ENCODE data around the gene ERCC4.
"Not testable (repeated sequence)": the region's sequence is repeated elsewhere in the genome, so short reads cannot be mapped to it uniquely, and the experiment has no call there.

The ERCC4 gene

DNA sequence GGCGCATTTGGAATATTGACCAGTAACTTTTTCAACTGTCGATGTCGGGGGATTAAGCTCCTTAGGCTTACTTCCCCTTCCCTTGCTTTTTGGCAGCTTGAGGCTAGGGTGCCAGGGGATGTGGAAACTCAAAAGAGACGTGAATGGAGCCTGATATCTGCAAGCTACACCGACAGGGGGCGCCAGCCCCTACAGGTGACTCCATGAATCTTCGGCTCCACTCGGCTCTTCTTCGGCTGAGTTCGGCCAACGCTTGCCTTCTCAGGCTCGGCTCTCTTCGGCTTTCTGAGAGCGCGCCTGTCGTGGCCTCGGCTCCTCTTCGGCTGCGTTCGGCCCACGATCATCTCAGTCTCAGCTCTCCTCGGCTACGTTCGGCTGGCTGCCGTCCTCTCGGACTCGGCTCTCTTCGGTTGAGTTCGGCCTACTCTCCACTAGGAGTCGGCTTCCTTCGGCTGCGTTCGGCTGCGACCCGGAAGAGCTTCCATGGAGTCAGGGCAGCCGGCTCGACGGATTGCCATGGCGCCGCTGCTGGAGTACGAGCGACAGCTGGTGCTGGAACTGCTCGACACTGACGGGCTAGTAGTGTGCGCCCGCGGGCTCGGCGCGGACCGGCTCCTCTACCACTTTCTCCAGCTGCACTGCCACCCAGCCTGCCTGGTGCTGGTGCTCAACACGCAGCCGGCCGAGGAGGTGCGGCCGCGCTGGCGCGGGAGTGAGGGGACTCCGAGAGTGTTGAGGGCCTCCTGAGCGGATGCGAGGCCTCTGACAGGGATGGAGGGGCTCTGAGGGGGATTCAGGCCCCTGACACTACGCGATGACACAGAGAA, at the start of gene ERCC4:
Gene ERCC4, plus strand, starts transcription at position 472 of the 827 bp plus-strand sequence. Its CDS starts 12 bp downstream, at position 484.
- peak; percentile 99 for DNase-seq

DNA sequence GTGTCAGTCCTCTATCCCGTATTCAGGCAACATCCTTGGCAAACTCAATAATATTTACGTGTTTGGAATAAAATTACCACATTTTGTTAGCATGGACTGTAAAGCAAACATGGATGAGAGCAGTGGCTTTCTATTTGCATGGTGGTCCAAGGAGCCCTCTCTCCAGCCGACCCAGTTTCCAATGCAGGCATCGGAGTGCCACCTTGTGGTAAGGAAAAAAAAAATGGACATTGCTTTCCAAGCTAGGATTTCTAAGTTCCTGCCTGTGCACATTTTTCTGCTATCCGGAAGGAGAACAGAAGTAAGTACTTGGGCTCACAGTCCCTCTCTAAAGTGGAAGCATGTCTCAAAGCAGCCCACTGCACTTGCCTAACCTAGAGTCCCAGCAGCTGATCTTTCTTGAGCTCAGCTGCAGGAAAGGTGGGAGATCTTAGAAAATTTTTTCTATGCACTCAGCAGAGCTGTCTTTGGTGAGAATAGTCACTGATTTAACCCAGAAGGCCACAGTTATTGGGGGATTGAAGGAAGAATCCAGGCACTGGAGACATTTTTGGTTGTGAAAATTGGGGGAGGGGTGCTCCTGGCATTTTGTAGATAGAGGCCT, 46.0 kb upstream of the ERCC4 start:
- DNase-seq: peak; percentile 37

DNA sequence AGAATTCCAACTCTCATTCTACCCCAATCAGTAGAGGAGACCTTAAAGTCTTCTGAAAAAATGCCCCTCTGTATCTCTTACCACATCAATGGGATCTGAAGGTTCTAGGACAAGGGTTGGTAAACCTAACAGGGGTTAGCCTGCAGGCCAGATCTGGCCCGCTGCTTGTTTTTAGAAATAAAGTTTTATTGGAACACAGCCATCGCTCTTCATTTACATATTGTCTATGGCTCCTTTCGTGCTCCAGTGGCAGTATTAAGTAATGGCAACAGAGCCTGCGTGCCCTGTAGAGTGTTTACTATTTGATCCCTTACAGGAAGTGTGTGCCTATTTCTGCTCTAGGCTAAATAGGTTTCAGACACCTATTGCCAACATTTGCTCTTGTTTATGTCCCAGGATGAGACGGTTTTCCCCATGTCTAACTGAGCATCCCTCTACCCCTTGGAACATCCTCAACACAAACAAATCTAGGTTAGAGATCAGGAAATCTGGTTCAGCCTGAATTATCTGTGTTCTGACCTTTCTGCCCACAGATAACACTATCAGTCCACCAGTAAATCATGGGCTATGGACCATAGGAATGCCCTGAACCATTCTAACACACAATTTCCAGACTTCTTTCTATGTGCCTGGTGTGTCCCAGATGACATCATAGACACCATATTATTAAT, 44.2 kb upstream of the ERCC4 start:
- no peak for DNase-seq

DNA sequence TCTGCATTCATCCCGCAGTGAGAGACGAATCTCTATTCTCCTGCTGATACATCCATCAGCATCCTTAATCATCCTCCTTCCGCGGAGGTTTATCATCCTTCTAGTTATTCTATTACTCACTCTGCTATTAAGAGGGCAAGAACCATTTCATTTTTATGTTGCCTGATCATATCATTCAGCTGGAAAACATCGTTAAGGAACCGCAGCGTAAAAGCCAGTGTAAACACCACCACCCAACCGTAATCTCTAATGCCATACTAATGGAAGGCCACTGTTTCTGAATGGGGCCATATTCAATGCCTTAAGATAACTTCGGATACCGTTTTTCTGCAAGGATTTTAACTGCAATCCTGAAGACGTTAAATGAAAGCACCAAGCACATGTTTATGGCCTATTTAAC, 36.7 kb upstream of the ERCC4 start:
- no peak for DNase-seq

DNA sequence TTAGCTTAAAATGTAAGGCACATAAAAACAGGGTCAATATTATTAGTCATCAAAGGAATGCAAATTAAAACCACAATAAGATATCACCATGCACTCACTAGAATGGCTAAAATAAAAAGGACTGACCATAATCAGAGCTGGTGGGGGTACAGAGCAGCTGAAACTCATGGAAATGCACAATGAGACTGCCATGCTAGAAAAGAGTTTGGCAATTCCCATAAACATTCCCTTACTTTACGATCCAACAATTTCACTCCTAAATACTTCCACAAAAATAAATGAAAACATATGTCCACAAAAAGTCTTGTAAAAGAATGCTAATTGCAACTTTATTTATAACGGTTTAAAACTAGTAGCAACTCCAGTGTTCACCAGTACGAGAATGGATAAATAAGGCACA, 36.1 kb upstream of the ERCC4 start:
- DNase-seq: no peak

DNA sequence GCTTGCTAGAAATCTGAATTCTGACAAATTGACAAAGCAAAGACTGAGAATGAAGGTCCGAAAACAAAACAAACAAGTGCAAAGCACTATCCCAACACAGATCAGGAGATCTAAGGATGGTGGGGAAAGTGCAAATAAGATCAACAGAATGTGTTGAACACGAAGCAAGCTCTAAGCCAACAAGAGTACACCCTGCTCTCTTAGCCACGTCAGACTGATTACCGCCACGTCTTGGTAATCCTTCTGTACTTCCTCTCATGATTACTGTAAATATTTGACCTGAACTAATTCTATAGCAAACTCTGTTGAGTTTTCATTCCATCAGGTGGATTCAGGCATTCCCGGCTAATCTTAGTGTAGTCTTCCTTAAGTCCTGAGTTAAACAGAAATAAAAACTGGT, 34.3 kb upstream of the ERCC4 start:
- DNase-seq: no peak

DNA sequence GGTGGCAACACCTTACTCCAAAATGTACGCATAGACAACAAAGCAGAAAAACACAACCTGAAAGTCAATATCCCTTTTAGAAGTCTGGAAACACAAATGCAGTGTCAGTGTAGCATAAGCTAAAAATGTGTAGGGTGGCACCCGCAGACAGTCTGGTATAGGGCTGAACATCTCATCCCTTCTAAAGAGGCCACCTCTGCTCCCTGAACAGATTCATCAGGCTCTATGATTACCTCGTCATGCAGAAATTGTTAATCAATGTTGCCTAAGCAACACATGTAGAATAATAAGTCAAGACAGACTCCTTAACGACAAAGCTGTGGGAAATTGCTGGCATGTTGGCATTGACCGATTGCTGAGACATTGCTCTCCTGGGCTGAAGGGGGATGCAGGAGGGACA, 33.3 kb upstream of the ERCC4 start:
- no peak for DNase-seq

DNA sequence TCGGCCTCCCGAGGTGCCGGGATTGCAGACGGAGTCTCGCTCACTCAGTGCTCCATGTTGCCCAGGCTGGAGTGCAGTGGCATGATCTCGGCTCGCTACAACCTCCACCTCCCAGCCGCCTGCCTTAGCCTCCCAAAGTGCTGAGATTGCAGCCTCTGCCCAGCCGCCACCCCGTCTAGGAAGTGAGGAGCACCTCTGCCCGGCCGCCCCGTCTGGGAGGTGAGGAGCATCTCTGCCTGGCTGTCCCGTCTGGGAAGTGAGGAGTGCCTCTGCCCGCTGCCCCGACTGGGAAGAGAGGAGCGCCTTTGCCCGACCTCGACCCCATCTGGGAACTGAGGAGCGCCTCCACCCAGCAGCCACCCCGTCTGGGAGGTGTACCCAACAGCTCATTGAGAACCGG, 30.6 kb upstream of the ERCC4 start:
- DNase-seq: not testable (repeated sequence)

DNA sequence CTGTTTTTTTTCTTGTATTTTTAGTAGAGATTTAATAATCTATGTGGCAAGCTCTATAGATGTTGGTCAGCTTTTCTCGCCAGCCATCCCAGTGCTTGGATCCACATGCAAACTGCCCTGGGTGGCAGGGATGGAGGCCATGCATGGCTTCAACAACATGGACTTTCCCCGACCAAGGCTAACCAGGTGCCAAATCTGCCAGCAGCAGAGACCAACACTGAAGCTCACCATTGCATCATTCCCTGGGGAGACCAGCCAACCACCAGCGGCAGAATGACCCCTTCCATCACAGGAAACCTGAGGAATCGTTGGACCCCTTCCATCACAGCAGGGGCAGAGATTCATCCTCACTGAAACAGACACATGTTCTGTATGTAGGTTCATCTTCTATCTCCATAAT, 27.7 kb upstream of the ERCC4 start:
- no peak for DNase-seq

DNA sequence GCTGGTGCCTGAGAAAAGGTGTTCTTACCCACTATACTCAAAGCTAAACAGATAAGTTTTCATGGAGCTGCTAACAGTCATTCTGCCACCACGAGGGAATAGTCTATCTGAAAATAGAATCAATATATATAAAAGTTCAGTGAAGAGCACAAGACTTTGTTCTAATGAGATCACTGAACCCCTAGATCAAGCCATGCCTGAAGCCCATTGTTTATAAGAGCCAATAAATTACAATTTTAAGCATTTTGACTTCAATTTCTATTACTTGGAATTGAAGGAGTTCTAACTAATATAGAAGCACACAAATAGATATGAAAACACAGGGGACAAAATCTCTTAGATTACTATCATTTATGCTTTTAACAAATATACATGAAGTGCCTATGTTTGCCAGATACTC, 24.4 kb upstream of the ERCC4 start:
- no peak for DNase-seq

DNA sequence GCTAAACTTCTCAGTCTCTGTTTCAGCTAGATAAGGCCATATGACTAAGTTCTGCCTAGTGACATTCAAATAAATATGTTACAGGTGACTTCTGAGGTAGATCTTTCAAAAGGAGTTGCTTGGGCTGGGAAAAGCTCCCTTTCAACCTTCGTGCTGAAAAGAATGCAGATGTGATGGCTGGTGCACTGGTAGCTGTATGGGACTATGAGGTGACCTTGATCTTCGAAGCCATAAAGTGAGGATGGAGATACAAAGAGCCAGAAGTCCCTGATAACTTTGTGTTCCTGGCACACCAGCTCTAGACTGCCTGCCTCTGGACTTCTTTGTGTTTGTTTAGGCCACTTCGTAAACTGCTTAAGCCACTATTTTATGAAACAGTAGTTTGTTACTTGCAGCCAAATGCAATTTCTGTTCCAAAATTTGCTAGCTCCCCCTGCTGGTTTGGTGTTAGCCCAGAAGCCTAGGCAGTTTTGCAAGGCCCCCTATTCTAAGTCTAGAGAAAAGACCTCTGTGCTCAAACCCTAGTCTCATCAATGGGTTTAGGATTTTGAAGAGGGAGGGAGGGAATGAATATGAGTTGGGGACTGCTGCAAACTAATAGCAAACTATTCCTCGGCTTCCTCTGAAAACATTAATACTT, 23.3 kb upstream of the ERCC4 start:
- DNase-seq: no peak

DNA sequence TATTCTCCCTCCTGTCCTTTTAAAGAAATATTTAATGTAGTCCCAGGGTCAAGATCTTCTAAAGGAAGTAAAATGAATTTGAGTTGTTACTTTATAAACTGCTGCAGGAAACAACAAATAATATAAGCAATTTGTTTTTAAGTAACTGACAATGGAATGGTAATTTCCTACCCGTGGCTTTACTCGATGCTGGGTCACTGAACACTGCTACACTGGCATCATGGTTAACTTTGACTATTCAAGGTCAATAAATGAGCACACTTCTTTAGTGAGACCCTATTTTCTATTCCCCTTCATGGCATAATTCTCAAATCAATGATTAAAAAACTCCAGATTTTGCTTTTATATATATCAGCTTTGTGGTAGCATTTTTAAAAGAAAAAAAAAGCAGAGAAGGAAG, 22.1 kb upstream of the ERCC4 start:
- DNase-seq: no peak

DNA sequence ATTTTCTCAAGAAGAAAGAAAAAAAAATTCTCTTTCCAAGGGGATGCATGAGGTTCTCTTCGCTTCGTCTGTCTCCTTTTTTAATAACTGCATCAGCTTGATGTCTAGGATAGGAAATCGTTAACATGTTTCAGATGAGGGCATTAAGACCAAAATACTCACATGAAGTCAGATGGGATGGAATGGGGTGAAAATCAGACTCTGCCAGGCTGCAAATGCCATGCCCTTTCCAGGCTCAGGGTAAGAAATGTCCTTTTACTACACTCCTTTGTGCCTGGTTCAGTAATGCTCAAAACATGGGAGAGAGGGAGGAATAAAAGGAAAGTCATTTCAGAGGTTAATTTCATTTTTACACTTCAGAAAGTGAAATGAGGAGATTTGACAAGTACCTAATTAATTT, 21.7 kb upstream of the ERCC4 start:
- DNase-seq: no peak

DNA sequence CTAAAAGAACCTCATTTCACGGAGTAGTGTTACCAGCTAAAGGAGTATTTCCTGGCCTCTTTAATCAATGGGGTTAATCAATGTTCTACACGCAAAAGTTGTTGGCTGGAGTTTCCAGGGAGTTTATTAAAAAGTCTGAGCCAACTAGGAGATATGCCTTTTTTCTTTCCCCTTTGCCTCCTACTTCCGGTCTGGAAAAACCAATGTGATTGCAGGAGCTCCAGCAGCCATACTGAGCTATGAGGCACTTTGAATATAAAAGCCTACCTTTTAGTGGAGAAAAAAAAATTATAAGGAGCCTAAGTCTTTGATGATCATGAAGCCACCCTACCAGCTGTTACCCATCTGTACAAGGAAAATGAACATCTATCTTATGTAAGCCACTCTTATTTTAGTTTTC, 17.9 kb upstream of the ERCC4 start:
- DNase-seq: no peak

DNA sequence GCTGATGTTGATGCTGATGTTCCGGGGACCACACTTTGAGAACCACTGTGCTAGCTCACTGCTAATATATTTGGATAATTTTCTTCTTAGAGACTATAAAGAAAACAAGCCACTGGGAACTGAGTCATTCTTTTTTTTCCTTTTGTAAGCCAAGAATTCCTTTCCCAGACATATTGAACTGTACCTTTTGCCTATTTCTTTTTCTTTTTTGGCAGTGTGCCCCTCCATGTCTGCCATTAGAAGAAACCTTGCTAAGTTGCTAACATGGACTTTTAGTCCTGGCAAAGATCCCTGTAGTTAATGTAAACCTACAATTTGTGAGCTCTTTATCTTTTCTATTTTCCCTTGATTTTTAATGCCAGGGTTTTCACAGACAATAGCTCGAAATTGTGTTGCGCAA, 17.3 kb upstream of the ERCC4 start:
- DNase-seq: no peak

DNA sequence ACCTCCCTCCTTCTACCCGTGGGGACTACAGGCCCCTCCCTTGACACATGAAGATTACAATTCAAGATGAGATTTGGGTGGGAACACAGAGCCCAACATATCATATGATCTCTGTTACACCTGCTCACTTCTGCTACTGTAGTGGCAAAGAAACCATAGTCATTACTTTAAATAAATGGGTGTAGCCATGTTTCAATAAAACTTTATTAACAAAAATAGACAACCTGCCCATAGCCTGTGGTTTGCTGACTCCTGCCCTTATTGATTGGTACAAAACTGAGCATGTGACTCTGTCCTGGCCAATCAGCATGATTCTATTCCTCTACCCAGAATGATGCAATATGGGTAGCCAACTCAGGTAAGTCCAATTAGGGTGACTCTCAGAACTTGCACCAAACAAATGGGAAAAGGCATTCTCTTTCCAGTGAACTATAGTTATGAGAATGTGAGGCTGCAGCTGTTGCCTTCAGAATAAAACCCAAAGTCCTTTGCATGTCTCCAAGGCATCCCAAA, 15.7 kb upstream of the ERCC4 start:
- no peak for DNase-seq

DNA sequence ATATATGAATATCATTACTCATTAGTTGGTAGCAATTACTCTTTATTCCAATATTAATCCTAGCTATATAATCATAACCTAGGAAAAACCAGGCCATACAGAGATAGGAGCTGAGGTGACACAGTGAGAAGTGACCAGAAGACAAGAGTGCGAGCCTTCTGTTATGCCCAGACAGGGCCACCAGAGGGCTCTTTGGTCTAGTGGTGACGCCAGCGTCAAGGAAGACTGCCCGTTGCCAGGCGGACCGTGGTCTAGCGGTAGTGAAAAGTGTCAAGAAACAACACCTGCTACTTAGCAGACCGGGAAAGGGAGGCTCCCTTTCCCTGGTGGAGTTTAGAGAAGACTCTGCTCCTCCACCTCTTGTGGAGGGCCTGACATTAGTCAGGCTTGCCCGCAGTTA, 15.1 kb upstream of the ERCC4 start:
- DNase-seq: not testable (repeated sequence)

DNA sequence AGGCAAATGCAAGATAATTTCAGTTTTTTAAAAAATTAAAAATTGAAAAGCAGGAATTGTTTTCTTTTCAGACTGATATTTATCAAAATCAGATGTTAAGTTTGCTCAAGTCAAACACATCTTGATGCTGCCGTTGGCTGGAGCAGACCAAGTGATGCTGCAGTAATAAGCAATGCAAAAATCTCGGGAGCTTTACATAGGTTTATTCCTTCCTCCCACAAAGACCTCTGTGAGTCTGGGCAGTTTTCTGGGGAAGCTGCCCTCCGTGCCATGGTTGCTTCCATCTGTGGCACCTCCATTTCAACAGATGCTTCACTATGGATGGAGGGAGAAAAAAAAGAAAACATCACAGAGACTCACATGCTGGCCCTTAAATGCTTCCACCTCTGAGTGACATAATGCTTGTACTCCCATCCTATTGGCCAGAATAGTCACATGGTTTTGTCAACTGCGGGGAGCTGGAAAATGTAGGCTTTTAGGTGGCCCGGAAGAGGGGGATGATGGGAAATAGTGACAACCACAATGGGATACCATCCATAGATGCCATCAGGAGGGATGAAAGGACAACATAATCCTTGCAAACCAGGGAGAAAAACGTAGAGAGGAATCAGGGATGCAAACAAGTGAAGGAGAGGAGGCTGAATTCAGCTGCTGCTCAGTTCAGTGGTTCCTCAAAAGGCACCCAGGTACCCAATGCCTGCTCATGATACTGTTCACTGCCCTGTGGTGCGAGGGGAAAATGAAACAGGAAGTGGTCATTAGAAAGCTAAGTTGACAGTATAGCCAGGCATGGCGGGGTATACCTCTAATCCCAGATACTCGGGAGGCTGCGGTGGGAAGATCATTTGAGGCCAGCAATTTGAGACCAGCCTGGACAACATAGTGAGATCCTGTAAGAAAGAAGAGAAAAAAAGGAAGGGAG, 13.5 kb upstream of the ERCC4 start:
- DNase-seq: no peak

DNA sequence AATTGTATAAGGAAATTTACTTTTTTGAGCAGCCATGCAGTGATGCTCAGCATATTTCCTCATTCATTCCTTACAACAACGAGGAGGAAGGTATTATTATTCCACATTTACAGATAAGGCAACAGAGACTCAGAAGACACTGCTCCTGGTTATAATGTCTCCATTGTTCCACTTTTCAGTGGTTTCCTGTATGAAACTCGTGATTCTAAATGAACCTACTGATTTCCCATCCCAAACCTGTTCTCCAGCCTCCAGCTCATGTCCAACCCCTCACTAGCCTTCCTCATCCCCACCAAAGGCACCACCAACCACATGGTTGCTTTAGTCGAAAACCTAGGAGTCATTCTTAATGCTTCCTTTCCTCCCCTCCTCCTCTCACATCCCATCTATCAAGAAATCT, 12.5 kb upstream of the ERCC4 start:
- no peak for DNase-seq

DNA sequence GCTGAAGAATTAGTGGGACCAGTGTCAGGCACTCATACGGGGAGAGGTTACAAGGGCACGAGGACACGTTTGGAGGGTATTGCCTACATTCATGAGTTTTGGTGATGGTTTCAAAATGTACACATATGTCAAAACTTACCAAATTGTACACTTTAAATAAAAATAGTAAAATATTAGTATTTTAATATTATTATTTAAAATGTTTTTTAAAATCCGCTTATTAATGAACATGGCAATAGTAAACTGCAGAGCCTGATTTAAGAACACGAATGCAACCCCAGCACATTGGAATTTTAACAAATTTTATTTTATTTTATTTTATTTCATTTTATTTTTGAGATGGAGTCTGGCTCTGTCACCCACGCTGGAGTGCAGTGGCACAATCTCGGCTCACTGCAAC, 10.9 kb upstream of the ERCC4 start:
- no peak for DNase-seq

DNA sequence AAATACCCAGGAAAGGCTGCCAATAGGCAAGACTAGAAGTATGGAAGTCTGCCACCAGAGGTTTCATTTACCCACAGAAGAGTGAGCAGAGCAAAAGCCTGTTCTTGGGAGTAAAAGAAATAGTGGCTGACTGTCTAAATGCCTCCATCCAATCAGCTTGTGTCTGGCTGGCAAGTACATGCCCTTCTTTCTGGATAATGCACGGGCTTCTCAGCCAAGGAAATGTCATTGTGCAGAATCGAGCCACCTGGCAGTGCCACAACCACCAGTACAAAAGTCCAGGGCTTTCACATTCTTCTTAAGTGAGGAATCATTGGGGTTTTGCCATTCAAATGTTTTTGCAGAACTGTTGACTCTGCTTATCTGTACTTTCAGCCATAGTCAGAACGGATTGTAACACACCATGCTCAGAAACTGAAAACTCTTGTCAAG, 10.1 kb upstream of the ERCC4 start:
- DNase-seq: no peak

DNA sequence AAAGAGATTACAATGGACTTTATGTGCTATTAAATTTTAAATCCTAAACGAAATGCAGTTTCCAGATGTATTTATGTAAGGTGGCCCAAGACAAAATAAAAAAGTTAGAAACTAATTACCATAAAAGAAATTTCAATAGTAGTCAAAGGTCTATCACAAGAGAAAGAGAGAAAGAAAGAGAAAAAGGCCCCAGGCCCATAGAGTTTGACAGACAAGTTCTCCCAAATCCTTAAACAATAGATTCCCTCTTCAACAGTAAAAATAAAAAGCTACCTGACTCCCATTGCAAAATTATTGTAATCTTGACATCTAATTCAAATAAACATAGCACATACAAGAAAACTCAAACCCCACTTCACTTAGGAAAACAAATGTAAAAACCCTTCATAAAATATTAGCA, 8.6 kb upstream of the ERCC4 start:
- no peak for DNase-seq

Measured in NCI-H2171 treated with DMSO at 0.1 percent for 48 hours (cell line).